SKM-1 (cell line): ENCODE results near the gene DNAH6.
"Not testable (repeated sequence)": the region's sequence is repeated elsewhere in the genome, so short reads cannot be mapped to it uniquely, and the experiment has no call there.

Experiments used
- DNase-seq: peaks from one replicate; lab custom pipeline; 2025; ENCODE audit not compliant: unreplicated experiment; lab: John Stamatoyannopoulos, UW

DNAH6 gene

GRCh38 chr2:84516234-84516986 lies at the start of gene DNAH6:
Gene DNAH6 (plus strand): TSS chr2:84516498. CDS start chr2:84517827, 1,329 bp downstream.
- no peak for DNase-seq

- no peak for DNase-seq
Measured at GRCh38 chr2:84467389-84467788, 48.9 kb upstream of the DNAH6 start.

GRCh38 chr2:84472423-84472822 lies 43.9 kb upstream of the DNAH6 start:
- not testable (repeated sequence) for DNase-seq

GRCh38 chr2:84472856-84473565 lies 43.3 kb upstream of the DNAH6 start:
- no peak for DNase-seq

GRCh38 chr2:84474176-84474575 lies 42.1 kb upstream of the DNAH6 start:
- DNase-seq = no peak

- no peak for DNase-seq
Measured at GRCh38 chr2:84477886-84478285, 38.4 kb upstream of the DNAH6 start.

- DNase-seq = no peak
Measured at GRCh38 chr2:84478867-84479266, 37.4 kb upstream of the DNAH6 start.

GRCh38 chr2:84481702-84482101 lies 34.6 kb upstream of the DNAH6 start:
- DNase-seq = no peak

GRCh38 chr2:84482603-84483002 lies 33.7 kb upstream of the DNAH6 start:
- DNase-seq = no peak

- DNase-seq = no peak
Measured at GRCh38 chr2:84483320-84483719, 33.0 kb upstream of the DNAH6 start.

- no peak for DNase-seq
Measured at GRCh38 chr2:84486441-84487115, 29.7 kb upstream of the DNAH6 start.

- no peak for DNase-seq
Measured at GRCh38 chr2:84487298-84487996, 28.9 kb upstream of the DNAH6 start.

GRCh38 chr2:84491256-84491655 lies 25.0 kb upstream of the DNAH6 start:
- DNase-seq = no peak

- DNase-seq = no peak
Measured at GRCh38 chr2:84491741-84492140, 24.6 kb upstream of the DNAH6 start.

- no peak for DNase-seq
Measured at GRCh38 chr2:84492571-84492970, 23.7 kb upstream of the DNAH6 start.

- no peak for DNase-seq
Measured at GRCh38 chr2:84493514-84493913, 22.8 kb upstream of the DNAH6 start.

GRCh38 chr2:84494070-84494469 lies 22.2 kb upstream of the DNAH6 start:
- DNase-seq = no peak

GRCh38 chr2:84495539-84496146 lies 20.7 kb upstream of the DNAH6 start:
- peak; percentile 75 for DNase-seq

- no peak for DNase-seq
Measured at GRCh38 chr2:84496386-84496785, 19.9 kb upstream of the DNAH6 start.

GRCh38 chr2:84497285-84497684 lies 19.0 kb upstream of the DNAH6 start:
- DNase-seq = no peak
